H1 (cell line): Measurements from ENCODE around the gene SH3GL1. TPM values are rescaled to one million over a fixed set of nuclear protein-coding genes. Genes with fewer than 3 reads are reported as not detected.

ENCODE experiments used
- CTCF ChIA-PET: fragments of 300-600 bp; sonication (Branson Sonifier 250); formaldehyde crosslinking; loops from one replicate; lab custom pipeline; 2021; ENCODE audit not compliant: partially characterized antibody; lab: Charles Lee
- POLR2A ChIA-PET: fragments of 300-600 bp; sonication (Branson Sonifier 250); formaldehyde crosslinking; loops from one replicate; lab custom pipeline; 2021; ENCODE audit warnings: inconsistent platforms; ENCODE audit not compliant: partially characterized antibody; lab: Charles Lee
- DNase-seq, 2 experiments: peaks; one replicate each; pipeline versions ENCODE4 v3.0.0 to v3.0.0-alpha.2; 2010 to 2022; ENCODE audit warnings: low spot score in 2 of 2, low read depth in 1 of 2, mixed read lengths in 1 of 2
- FAIRE-seq: peaks from 2 replicates; lab custom pipeline; 2011; peaks lifted over from hg19 to GRCh38; lab: Jason Lieb, UNC
- H2AFZ ChIP-seq: 2 replicates; pipeline ENCODE4 v1.8.1; 2012; ENCODE audit warnings: low read length, inconsistent platforms
- H2AK5ac ChIP-seq: 2 replicates; pipeline ENCODE4 v1.6.1; 2013; ENCODE audit warnings: low read depth, low read length
- H2BK120ac ChIP-seq: replicated peaks from 2 replicates; pipeline ENCODE3; 2013; ENCODE audit warnings: low read depth, low read length, inconsistent platforms
- H2BK12ac ChIP-seq: 2 replicates; pipeline ENCODE4 v1.6.1; 2013; ENCODE audit warnings: low read depth, low read length
- H2BK15ac ChIP-seq: 2 replicates; pipeline ENCODE4 v1.6.1; 2013; ENCODE audit warnings: low read length
- H2BK20ac ChIP-seq: 2 replicates; pipeline ENCODE4 v1.6.1; 2013; ENCODE audit warnings: low read length
- H2BK5ac ChIP-seq: 2 replicates; pipeline ENCODE4 v1.6.1; 2013; ENCODE audit warnings: low read depth, low read length
- H3K14ac ChIP-seq: 2 replicates; pipeline ENCODE4 v1.6.1; 2013; ENCODE audit warnings: inconsistent platforms; ENCODE audit not compliant: insufficient read length
- H3K18ac ChIP-seq: 2 replicates; pipeline ENCODE4 v1.6.1; 2013; ENCODE audit warnings: low read length; ENCODE audit errors: extremely low read depth
- H3K23ac ChIP-seq: 2 replicates; pipeline ENCODE4 v1.6.1; 2013; ENCODE audit warnings: inconsistent platforms; ENCODE audit not compliant: insufficient read length
- H3K23me2 ChIP-seq: 2 replicates; pipeline ENCODE4 v1.6.1; 2013; ENCODE audit warnings: low read depth, low read length
- H3K27ac ChIP-seq: 2 replicates; pipeline ENCODE4 v1.6.1; 2011; ENCODE audit warnings: low read depth, low read length, inconsistent platforms
- H3K27me3 ChIP-seq, 4 experiments: replicated peaks in 1 of 4; 1 replicate in 1 of 4; 2 replicates in 3 of 4; pipeline versions ENCODE4 v1.6.1 to v1.8.1; 2011 to 2013; ENCODE audit warnings: low read length in 3 of 4, mild to moderate bottlenecking in 3 of 4, inconsistent platforms in 2 of 4, mixed read lengths in 2 of 4, moderate library complexity in 1 of 4; ENCODE audit not compliant: control insufficient read depth in 3 of 4, insufficient read depth in 3 of 4; ENCODE audit errors: extremely low read depth in 1 of 4
- H3K36me3 ChIP-seq, 4 experiments: 2 replicates each; pipeline versions ENCODE4 v1.6.1 to v1.8.1; 2011 to 2013; ENCODE audit warnings: mild to moderate bottlenecking in 4 of 4, low read length in 3 of 4, moderate library complexity in 2 of 4, control low read depth in 1 of 4, inconsistent platforms in 1 of 4; ENCODE audit not compliant: insufficient read depth in 4 of 4, control insufficient read depth in 2 of 4
- H3K4ac ChIP-seq: replicated peaks from 2 replicates; pipeline ENCODE3; 2013; ENCODE audit warnings: low read length, low read depth, mixed read lengths, inconsistent platforms; ENCODE audit not compliant: insufficient read length
- H3K4me1 ChIP-seq, 4 experiments: replicated peaks in 1 of 4; 1 replicate in 1 of 4; 2 replicates in 3 of 4; pipeline versions ENCODE4 v1.6.1 to v1.8.1; 2011 to 2013; ENCODE audit warnings: low read length in 3 of 4, inconsistent platforms in 2 of 4, mixed read lengths in 1 of 4; ENCODE audit not compliant: insufficient read depth in 4 of 4, control insufficient read depth in 3 of 4
- H3K4me2 ChIP-seq, 2 experiments: 2 replicates each; pipeline versions ENCODE4 v1.6.1 to v1.8.1; 2011 to 2013; ENCODE audit warnings: low read depth in 2 of 2, low read length in 2 of 2, control low read depth in 1 of 2, inconsistent platforms in 1 of 2, mild to moderate bottlenecking in 1 of 2; ENCODE audit not compliant: insufficient read depth in 1 of 2
- H3K4me3 ChIP-seq, 4 experiments: fragments of 200-600, 300-600 bp in 1 of 4; sonication (generic), shearing (Covaris generic), sonication (Bioruptor Twin) in 1 of 4; 2 replicates each; pipeline versions ENCODE4 v1.5.1 to v1.8.1; 2011 to 2016; ENCODE audit warnings: low read length in 4 of 4, low read depth in 3 of 4, control low read depth in 2 of 4, inconsistent platforms in 2 of 4, mild to moderate bottlenecking in 2 of 4, mixed read lengths in 1 of 4, moderate library complexity in 1 of 4; ENCODE audit not compliant: insufficient read depth in 2 of 4; ENCODE audit errors: extremely low read depth in 1 of 4
- H3K56ac ChIP-seq: replicated peaks from 2 replicates; pipeline ENCODE3; 2013; ENCODE audit warnings: low read depth, mild to moderate bottlenecking, mixed read lengths, low read length, inconsistent platforms; ENCODE audit not compliant: insufficient read length
- H3K79me1 ChIP-seq: 2 replicates; pipeline ENCODE4 v1.6.1; 2013; ENCODE audit warnings: low read depth, low read length, control low read depth
- H3K79me2 ChIP-seq, 2 experiments: 2 replicates each; pipeline versions ENCODE4 v1.6.1 to v1.8.1; 2012 to 2013; ENCODE audit warnings: low read length in 2 of 2, mild to moderate bottlenecking in 2 of 2, inconsistent platforms in 1 of 2; ENCODE audit not compliant: insufficient read depth in 2 of 2, control insufficient read depth in 1 of 2
- H3K9ac ChIP-seq, 4 experiments: replicated peaks in 1 of 4; 1 replicate in 1 of 4; 2 replicates in 3 of 4; pipeline versions ENCODE4 v1.6.1 to v1.8.1; 2011 to 2013; ENCODE audit warnings: low read depth in 3 of 4, low read length in 3 of 4, control low read depth in 2 of 4, mild to moderate bottlenecking in 2 of 4, moderate library complexity in 2 of 4, inconsistent platforms in 1 of 4; ENCODE audit errors: extremely low read depth in 1 of 4
- H3K9me3 ChIP-seq, 2 experiments: 2 replicates each; pipeline versions ENCODE4 v1.6.1 to v1.8.1; 2012 to 2013; ENCODE audit warnings: mild to moderate bottlenecking in 2 of 2, moderate library complexity in 2 of 2, control low read depth in 1 of 2, inconsistent platforms in 1 of 2, low read depth in 1 of 2, low read length in 1 of 2, mixed read lengths in 1 of 2; ENCODE audit not compliant: insufficient read depth in 2 of 2
- H4K20me1 ChIP-seq, 2 experiments: replicated peaks in 1 of 2; 2 replicates each; pipeline versions ENCODE3 to v1.8.1; 2011 to 2013; ENCODE audit warnings: inconsistent platforms in 2 of 2, low read length in 2 of 2, mild to moderate bottlenecking in 1 of 2; ENCODE audit not compliant: insufficient read depth in 2 of 2, control insufficient read depth in 1 of 2
- H4K5ac ChIP-seq: 2 replicates; pipeline ENCODE4 v1.6.1; 2013; ENCODE audit warnings: low read length, low read depth, mixed read lengths, inconsistent platforms; ENCODE audit not compliant: insufficient read length
- H4K8ac ChIP-seq: 2 replicates; pipeline ENCODE4 v1.8.0; 2013; ENCODE audit warnings: mild to moderate bottlenecking, moderate library complexity, low read length, inconsistent platforms; ENCODE audit not compliant: insufficient read depth; ENCODE audit errors: extremely low read depth
- H4K91ac ChIP-seq: replicated peaks from 2 replicates; pipeline ENCODE3; 2013; ENCODE audit warnings: low read length, mixed read lengths, inconsistent platforms; ENCODE audit not compliant: insufficient read length
- SP1 ChIP-seq: IDR thresholded peaks from 2 replicates; pipeline ENCODE4 v1.6.1; 2011; ENCODE audit warnings: low read depth, low read length
- WGBS, 2 experiments: shearing (Covaris generic) in 1 of 2; methylation state at CpG; one replicate each; pipeline versions ENCODE4 v1.1.6 to v1.1.7; 2013 to 2015; ENCODE audit warnings: low lambda C conversion rate in 2 of 2, mixed read lengths in 2 of 2, inconsistent platforms in 1 of 2, low coverage in 1 of 2, missing lambda C conversion rate in 1 of 2; ENCODE audit not compliant: insufficient replicate concordance in 2 of 2, insufficient coverage in 1 of 2, insufficient read length in 1 of 2; ENCODE audit errors: extremely low coverage in 1 of 2, missing lambda C conversion rate in 1 of 2; 5-methylcytosine and 5-hydroxymethylcytosine counted together
- polyA plus RNA-seq, 7 experiments: library from polyadenylated mRNA; depleted of rRNA in 3 of 7; stranded (reverse) in 5 of 7; unstranded in 2 of 7; fragments of >200 nt in 5 of 7; fragments of 200-250 nt in 2 of 7; gene quantifications; 1 replicate in 5 of 7; 2 replicates in 1 of 7; 4 replicates in 1 of 7; pipeline versions ENCODE4 v1.2.1 to v1.2.3, GENCODE V29; 2011 to 2013; ENCODE audit warnings: missing spikeins in 2 of 7, mixed read lengths in 2 of 7
- total RNA-seq: library from RNA; stranded (reverse); fragmentation: NEBNext Ultra II Directional; extraction: Animal tissue kit (Norgen Biotek cat#: 25700); gene quantifications from 2 replicates; pipeline ENCODE4 v1.2.1, GENCODE V29; 2021

Gene SH3GL1
- total and polyA plus RNA-seq, 2 of the 8 experiments (the other 6 are each of a cell fraction or from before 2014, with no cell fraction given) = 81.5 to 102 TPM

DNA sequence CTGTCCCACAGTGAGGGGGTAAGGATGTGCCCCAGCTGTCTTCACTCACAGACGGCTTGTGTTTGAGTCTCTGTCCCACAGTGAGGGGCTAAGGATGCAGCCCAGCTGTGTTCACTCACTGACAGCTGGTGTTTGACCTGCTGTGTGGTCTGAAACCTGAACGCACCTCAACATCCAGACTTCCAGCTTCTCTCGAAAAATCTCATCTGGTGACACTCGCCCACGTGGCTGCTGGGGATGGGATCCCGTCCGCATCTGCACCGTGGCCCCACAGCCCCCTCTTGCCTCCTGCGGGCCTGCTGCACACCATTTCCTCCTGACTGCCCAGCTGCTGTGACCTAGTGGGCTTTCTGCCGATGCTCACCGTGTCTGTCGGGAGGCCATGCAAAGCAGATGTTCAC, 29.4 kb upstream of the SH3GL1 start:
- Histone ChIP-seq H3K56ac (no peak overlapping the region), H3K9ac (no peak overlapping the region), H3K9me3 (no peaks in the 10 kb centered on the region), H3K4me2 (no peak overlapping the region), H3K27me3 (no peaks in the 10 kb centered on the region), H3K4me3 (no peak overlapping the region), H2BK20ac (no peak overlapping the region), H4K91ac (no peak overlapping the region), H4K8ac (no peak overlapping the region), H3K4ac (no peak overlapping the region), H3K23ac (no peak overlapping the region), H2BK15ac (no peak overlapping the region)
- 95% methylated on average over 12 of the region's 12 CpGs; no CpG with 5 or more reads in 1 of the 2 experiments for WGBS, 2 experiments
- no peak for DNase-seq
- CTCF ChIA-PET = interaction anchor here (0.5 to 1.8 kb wide), 5 partner anchors 29 to 1349 kb away, joined by 3 to 6 read pairs (median 3); partner anchors contain the start of gene SH3GL1
- TF ChIP-seq SP1 = no peak
- TF ChIP-seq, all 59 proteins: peak for 0
- Histone ChIP-seq H2BK5ac (no peak overlapping the region), H3K79me1 (peaks cover 2% of the 10 kb centered on the region), H2AFZ (no peak overlapping the region), H2BK120ac (no peak overlapping the region), H3K36me3 (peaks cover 58 to 85% (median 74%) of the 10 kb centered on the region in 4 experiments), H3K14ac (no peak overlapping the region), H3K27ac (no peak overlapping the region), H2AK5ac (no peak overlapping the region), H3K4me1 (no peaks in the 10 kb centered on the region), H3K23me2 (no peaks in the 10 kb centered on the region), H2BK12ac (no peak overlapping the region), H3K18ac (no peak overlapping the region), H3K79me2 (0 out of 4 replicates have a peak, but pooled peaks cover 0 to 6% of the 10 kb centered on the region in 2 experiments), H4K20me1 (peaks cover 2 to 21% of the 10 kb centered on the region in 2 experiments), H4K5ac (no peak overlapping the region)
- FAIRE-seq = no peak
- POLR2A ChIA-PET = interaction anchor here (49.6 to 58.1 kb wide), 2 partner anchors 5 to 8 kb away, joined by 1590 read pairs; partner anchors contain the start of genes CHAF1A, SH3GL1 and UBXN6
